IMR-90 (cell line): Measurements from ENCODE around the gene ITGA4. TPM values are rescaled to one million over a fixed set of nuclear protein-coding genes. Genes with fewer than 3 reads are reported as not detected.

Experiments used
- ATAC-seq: fragments of 200-7000 bp; cut with Tn5 transposase; 2 replicates; pipeline ENCODE4 v1.9.1; 2020; ENCODE audit warnings: low read depth, mild to moderate bottlenecking, moderate library complexity
- BruUV-seq: library from RNA; stranded (reverse); fragments of 400-500 nt; replicated peaks from 2 replicates; lab custom pipeline; 2021; lab: Mats Ljungman, UMichigan
- CTCF ChIA-PET: fragments of 300-600 bp; formaldehyde crosslinking; extraction: SDS; loops from one replicate; lab custom pipeline; 2021; ENCODE audit warnings: antibody characterized with exemption; lab: Yijun Ruan, JAX
- POLR2A ChIA-PET: fragments of 300-600 bp; sonication (Branson Sonifier 250); formaldehyde crosslinking; loops from one replicate; lab custom pipeline; 2022; ENCODE audit warnings: antibody characterized with exemption; ENCODE audit not compliant: unreplicated experiment; lab: Charles Lee
- DNase-seq: peaks from one replicate; pipeline ENCODE4 v3.0.0; 2013
- H2AFZ ChIP-seq: replicated peaks from 2 replicates; pipeline ENCODE3; 2013; ENCODE audit warnings: low read length, mild to moderate bottlenecking; ENCODE audit not compliant: poor library complexity
- H2AK5ac ChIP-seq: 2 replicates; pipeline ENCODE4 v1.6.1; 2013; ENCODE audit warnings: low read depth, low read length, inconsistent platforms
- H2AK9ac ChIP-seq: replicated peaks from 2 replicates; pipeline ENCODE3; 2013; ENCODE audit warnings: mild to moderate bottlenecking, low read depth, low read length, moderate library complexity; ENCODE audit not compliant: poor library complexity
- H2BK120ac ChIP-seq: 2 replicates; pipeline ENCODE4 v1.6.1; 2013; ENCODE audit warnings: low read depth, low read length, inconsistent platforms
- H2BK15ac ChIP-seq: 3 replicates; pipeline ENCODE4 v1.6.1; 2013; ENCODE audit warnings: low read depth, low read length, inconsistent platforms
- H2BK20ac ChIP-seq: 2 replicates; pipeline ENCODE4 v1.6.1; 2013; ENCODE audit warnings: low read depth, mild to moderate bottlenecking, inconsistent platforms, low read length, moderate library complexity
- H2BK5ac ChIP-seq: 2 replicates; pipeline ENCODE4 v1.6.1; 2013; ENCODE audit warnings: mild to moderate bottlenecking, low read depth, low read length, inconsistent platforms; ENCODE audit not compliant: poor library complexity, severe bottlenecking
- H3K14ac ChIP-seq: replicated peaks from 2 replicates; pipeline ENCODE4 v1.6.1; 2013; ENCODE audit warnings: low read depth, low read length, inconsistent platforms
- H3K18ac ChIP-seq: 2 replicates; pipeline ENCODE4 v1.6.1; 2013; ENCODE audit warnings: low read depth, low read length, control low read depth
- H3K23ac ChIP-seq: 2 replicates; pipeline ENCODE4 v1.6.1; 2013; ENCODE audit warnings: low read depth, low read length, inconsistent platforms
- H3K27ac ChIP-seq: 2 replicates; pipeline ENCODE4 v1.5.1; 2013; ENCODE audit warnings: mild to moderate bottlenecking, control low read depth, low read length; ENCODE audit not compliant: insufficient read depth
- H3K27me3 ChIP-seq: 2 replicates; pipeline ENCODE4 v1.6.1; 2013; ENCODE audit warnings: low read length; ENCODE audit not compliant: control insufficient read depth, insufficient read depth
- H3K36me3 ChIP-seq: 2 replicates; pipeline ENCODE4 v1.6.1; 2013; ENCODE audit warnings: low read length, mixed read lengths; ENCODE audit not compliant: control insufficient read depth, insufficient read depth
- H3K4ac ChIP-seq: 2 replicates; pipeline ENCODE4 v1.6.1; 2013; ENCODE audit warnings: low read depth, low read length, inconsistent platforms
- H3K4me1 ChIP-seq: 2 replicates; pipeline ENCODE4 v1.6.1; 2013; ENCODE audit warnings: low read length, mixed read lengths; ENCODE audit not compliant: control insufficient read depth, insufficient read depth
- H3K4me2 ChIP-seq: 2 replicates; pipeline ENCODE4 v1.6.1; 2013; ENCODE audit warnings: low read depth, mild to moderate bottlenecking, control low read depth, low read length, moderate library complexity
- H3K4me3 ChIP-seq: 2 replicates; pipeline ENCODE4 v1.5.1; 2013; ENCODE audit warnings: low read depth, mild to moderate bottlenecking, control low read depth, low read length, moderate library complexity; ENCODE audit not compliant: insufficient read depth
- H3K56ac ChIP-seq: 2 replicates; pipeline ENCODE4 v1.6.1; 2013; ENCODE audit warnings: low read length, inconsistent platforms; ENCODE audit not compliant: insufficient read depth; ENCODE audit errors: extremely low read depth
- H3K79me1 ChIP-seq, 2 experiments: 2 replicates each; pipeline ENCODE4 v1.6.1; 2013; ENCODE audit warnings: low read length in 2 of 2, inconsistent platforms in 1 of 2, low read depth in 1 of 2
- H3K9ac ChIP-seq: 2 replicates; pipeline ENCODE4 v1.6.1; 2013; ENCODE audit warnings: low read depth, low read length, control low read depth
- H3K9me1 ChIP-seq: 2 replicates; pipeline ENCODE4 v1.6.1; 2013; ENCODE audit warnings: low read length, inconsistent platforms; ENCODE audit not compliant: insufficient read depth
- H3K9me3 ChIP-seq: 2 replicates; pipeline ENCODE4 v1.6.1; 2013; ENCODE audit warnings: low read length; ENCODE audit not compliant: control insufficient read depth, insufficient read depth
- H4K20me1 ChIP-seq: 2 replicates; pipeline ENCODE4 v1.6.1; 2013; ENCODE audit warnings: low read length, inconsistent platforms; ENCODE audit not compliant: insufficient read depth
- H4K5ac ChIP-seq: 2 replicates; pipeline ENCODE4 v1.6.1; 2013; ENCODE audit warnings: mild to moderate bottlenecking, low read depth, low read length, control low read depth
- H4K8ac ChIP-seq, 2 experiments: 2 replicates each; pipeline ENCODE4 v1.6.1; 2013; ENCODE audit warnings: low read depth in 2 of 2, low read length in 2 of 2, control low read depth in 1 of 2, inconsistent platforms in 1 of 2
- H4K91ac ChIP-seq: 2 replicates; pipeline ENCODE4 v1.6.1; 2013; ENCODE audit warnings: low read depth, low read length, inconsistent platforms; ENCODE audit not compliant: insufficient read depth
- BHLHE40 ChIP-seq: fragments of 150-350 bp; IDR thresholded peaks from 2 replicates; pipeline ENCODE4 v1.6.1; 2016; ENCODE audit warnings: mild to moderate bottlenecking, low read depth, low read length
- CEBPB ChIP-seq: IDR thresholded peaks from 2 replicates; pipeline ENCODE4 v1.6.1; 2012; ENCODE audit warnings: low read depth, low read length, improper control_type of control experiment
- CHD1 ChIP-seq: IDR thresholded peaks from 2 replicates; pipeline ENCODE4 v1.6.1; 2012; ENCODE audit warnings: low read depth, low read length, improper control_type of control experiment
- FOS ChIP-seq: fragments of 150-350 bp; IDR thresholded peaks from 2 replicates; pipeline ENCODE4 v1.6.1; 2016; ENCODE audit warnings: low read depth, low read length
- MAFK ChIP-seq: IDR thresholded peaks from 2 replicates; pipeline ENCODE4 v1.6.1; 2012; ENCODE audit warnings: low read depth, low read length, improper control_type of control experiment
- POLR2A ChIP-seq: IDR thresholded peaks from 2 replicates; pipeline ENCODE4 v1.6.1; 2012; ENCODE audit warnings: mild to moderate bottlenecking, low read depth, low read length
- RFX5 ChIP-seq: IDR thresholded peaks from 2 replicates; pipeline ENCODE4 v1.8.0; 2012; ENCODE audit warnings: low read depth, mild to moderate bottlenecking, low read length, moderate library complexity
- SMC3 ChIP-seq: fragments of 150-350 bp; IDR thresholded peaks from 2 replicates; pipeline ENCODE4 v1.6.1; 2016; ENCODE audit warnings: low read depth, mild to moderate bottlenecking, antibody characterized with exemption, low read length, moderate library complexity
- WGBS, 2 experiments: methylation state at CpG; one replicate each; pipeline versions ENCODE4 v1.1.5 to v1.1.7; 2013; ENCODE audit warnings: missing lambda C conversion rate in 2 of 2; ENCODE audit not compliant: insufficient read length in 1 of 2; ENCODE audit errors: extremely low coverage in 2 of 2; 5-methylcytosine and 5-hydroxymethylcytosine counted together
- dilution Hi-C: fragments of 300-500 bp; cut with HindIII; formaldehyde crosslinking; loops from one replicate; pipeline ENCODE4 v1.14.3; 2018; ENCODE audit warnings: low sequenced_read_pairs; ENCODE audit not compliant: unreplicated experiment
- in situ Hi-C: fragments of 300-500 bp; cut with MboI; formaldehyde crosslinking; loops from 3 replicates; pipeline ENCODE4 v1.14.3; 2019; ENCODE audit warnings: low sequenced_read_pairs, inconsistent platforms, mixed read lengths
- intact Hi-C: fragments of 100-400 bp; cut with micrococcal nuclease; formaldehyde crosslinking; loops from 2 replicates; pipeline ENCODE4 v1.10.0; 2022
- polyA plus RNA-seq, 3 experiments: library from polyadenylated mRNA; depleted of rRNA; stranded (reverse); fragments of >200 nt; gene quantifications; 2 replicates each; pipeline ENCODE4 v1.2.3, GENCODE V29; 2012; ENCODE audit warnings: low replicate concordance in 1 of 3
- total RNA-seq: library from RNA; depleted of rRNA; stranded (reverse); fragments of >200 nt; gene quantifications from 2 replicates; pipeline ENCODE4 v1.2.3, GENCODE V29; 2012
- TF ChIP-seq, protein P1 (sequence below): fragments of 150-350 bp; IDR thresholded peaks from 2 replicates; pipeline ENCODE4 v1.6.1; 2016; ENCODE audit warnings: low read depth, mild to moderate bottlenecking, low read length, moderate library complexity, borderline replicate concordance
- TF ChIP-seq, protein P2 (sequence below): fragments of 150-350 bp; IDR thresholded peaks from 2 replicates; pipeline ENCODE4 v1.6.1; 2017; ENCODE audit warnings: mild to moderate bottlenecking, antibody characterized with exemption, low read length, low read depth
- TF ChIP-seq, protein P3 (sequence below): conservative IDR thresholded peaks from 2 replicates; pipeline ENCODE4 v1.5.1; 2012; ENCODE audit warnings: mild to moderate bottlenecking, low read depth, low read length, improper control_type of control experiment

The ITGA4 gene
- total and polyA plus RNA-seq, 2 of the 4 experiments (the other 2 are of a cell fraction), result 6.9 to 13.6 TPM

DNA sequence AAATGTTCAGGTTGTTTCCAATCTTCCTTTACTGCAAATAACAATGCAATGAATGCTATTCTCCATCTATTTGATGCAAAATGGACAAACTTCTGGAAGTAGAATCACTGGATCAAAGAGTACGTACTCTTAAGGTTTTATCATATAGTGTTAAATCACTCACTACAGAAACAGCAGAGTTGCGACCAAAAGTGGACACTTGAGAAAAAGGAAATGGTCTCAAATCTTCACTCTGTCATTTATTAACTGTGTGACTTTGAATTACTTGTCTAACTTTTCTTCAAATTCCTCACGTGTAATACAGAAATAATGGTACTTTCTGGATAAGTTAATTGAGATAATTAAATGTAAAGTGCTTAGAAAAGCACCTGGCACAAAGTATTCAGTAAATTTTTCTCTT is 121.6 kb downstream of the ITGA4 start:
- Histone ChIP-seq H3K27ac (no peak overlapping the region), H3K4ac (no peak overlapping the region), H4K5ac (no peak overlapping the region), H4K20me1 (no peaks in the 10 kb centered on the region), H3K79me1 (no peaks in the 10 kb centered on the region), H2BK20ac (no peak overlapping the region), H3K9me3 (no peaks in the 10 kb centered on the region), H3K14ac (no peak overlapping the region), H2AK5ac (no peak overlapping the region), H2AFZ (no peak overlapping the region), H3K4me3 (no peak overlapping the region), H3K56ac (no peak overlapping the region), H3K23ac (no peak overlapping the region), H3K18ac (no peak overlapping the region), H2BK120ac (no peak overlapping the region), H3K27me3 (peaks cover 10% of the 10 kb centered on the region), H4K8ac (no peak overlapping the region), H3K36me3 (no peaks in the 10 kb centered on the region), H3K4me1 (no peaks in the 10 kb centered on the region), H3K9ac (no peak overlapping the region), H2BK15ac (no peak overlapping the region), H3K4me2 (no peak overlapping the region), H3K9me1 (no peaks in the 10 kb centered on the region), H2AK9ac (no peak overlapping the region), H2BK5ac (no peak overlapping the region), H4K91ac (no peak overlapping the region)
- no TSS peak for BruUV-seq
- dilution Hi-C loops, result no loop called here
- CTCF ChIA-PET, result no interaction called here
- intact Hi-C loops, result loop anchor here (5.0 kb wide), 1 partner anchor 1073 kb away; no protein-coding TSS in a partner anchor
- TF ChIP-seq FOS (no peak), RFX5 (no peak), CHD1 (no peak), MAFK (no peak), POLR2A (no peak), SMC3 (no peak), CEBPB (no peak), BHLHE40 (no peak)
- TF ChIP-seq, protein P1, sequence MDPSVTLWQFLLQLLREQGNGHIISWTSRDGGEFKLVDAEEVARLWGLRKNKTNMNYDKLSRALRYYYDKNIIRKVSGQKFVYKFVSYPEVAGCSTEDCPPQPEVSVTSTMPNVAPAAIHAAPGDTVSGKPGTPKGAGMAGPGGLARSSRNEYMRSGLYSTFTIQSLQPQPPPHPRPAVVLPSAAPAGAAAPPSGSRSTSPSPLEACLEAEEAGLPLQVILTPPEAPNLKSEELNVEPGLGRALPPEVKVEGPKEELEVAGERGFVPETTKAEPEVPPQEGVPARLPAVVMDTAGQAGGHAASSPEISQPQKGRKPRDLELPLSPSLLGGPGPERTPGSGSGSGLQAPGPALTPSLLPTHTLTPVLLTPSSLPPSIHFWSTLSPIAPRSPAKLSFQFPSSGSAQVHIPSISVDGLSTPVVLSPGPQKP, result no peak
- TF ChIP-seq, protein P2, sequence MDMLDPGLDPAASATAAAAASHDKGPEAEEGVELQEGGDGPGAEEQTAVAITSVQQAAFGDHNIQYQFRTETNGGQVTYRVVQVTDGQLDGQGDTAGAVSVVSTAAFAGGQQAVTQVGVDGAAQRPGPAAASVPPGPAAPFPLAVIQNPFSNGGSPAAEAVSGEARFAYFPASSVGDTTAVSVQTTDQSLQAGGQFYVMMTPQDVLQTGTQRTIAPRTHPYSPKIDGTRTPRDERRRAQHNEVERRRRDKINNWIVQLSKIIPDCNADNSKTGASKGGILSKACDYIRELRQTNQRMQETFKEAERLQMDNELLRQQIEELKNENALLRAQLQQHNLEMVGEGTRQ, result no peak
- TF ChIP-seq, protein P3, sequence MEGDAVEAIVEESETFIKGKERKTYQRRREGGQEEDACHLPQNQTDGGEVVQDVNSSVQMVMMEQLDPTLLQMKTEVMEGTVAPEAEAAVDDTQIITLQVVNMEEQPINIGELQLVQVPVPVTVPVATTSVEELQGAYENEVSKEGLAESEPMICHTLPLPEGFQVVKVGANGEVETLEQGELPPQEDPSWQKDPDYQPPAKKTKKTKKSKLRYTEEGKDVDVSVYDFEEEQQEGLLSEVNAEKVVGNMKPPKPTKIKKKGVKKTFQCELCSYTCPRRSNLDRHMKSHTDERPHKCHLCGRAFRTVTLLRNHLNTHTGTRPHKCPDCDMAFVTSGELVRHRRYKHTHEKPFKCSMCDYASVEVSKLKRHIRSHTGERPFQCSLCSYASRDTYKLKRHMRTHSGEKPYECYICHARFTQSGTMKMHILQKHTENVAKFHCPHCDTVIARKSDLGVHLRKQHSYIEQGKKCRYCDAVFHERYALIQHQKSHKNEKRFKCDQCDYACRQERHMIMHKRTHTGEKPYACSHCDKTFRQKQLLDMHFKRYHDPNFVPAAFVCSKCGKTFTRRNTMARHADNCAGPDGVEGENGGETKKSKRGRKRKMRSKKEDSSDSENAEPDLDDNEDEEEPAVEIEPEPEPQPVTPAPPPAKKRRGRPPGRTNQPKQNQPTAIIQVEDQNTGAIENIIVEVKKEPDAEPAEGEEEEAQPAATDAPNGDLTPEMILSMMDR, result no peak
- DNase-seq (no peak), ATAC-seq (no peak)
- WGBS, 2 experiments, result no CpG with 5 or more reads among the region's 3 CpGs
- POLR2A ChIA-PET, result no interaction called here
- in situ Hi-C loops, result loop anchor here (5.0 to 25.0 kb wide), 2 partner anchors 138 to 558 kb away; no protein-coding TSS in a partner anchor
